A673 (cell line): ENCODE results near the gene INAVA. TPM values are rescaled to one million over a fixed set of nuclear protein-coding genes. Genes with fewer than 3 reads are reported as not detected.

ENCODE experiments used
- BruUV-seq: library from RNA; stranded (reverse); fragments of 400-500 nt; replicated peaks from 2 replicates; lab custom pipeline; 2021; lab: Mats Ljungman, UMichigan
- CTCF ChIA-PET: fragments of 300-600 bp; sonication (Branson Sonifier 250); formaldehyde crosslinking; loops from one replicate; lab custom pipeline; 2022; ENCODE audit warnings: antibody characterized with exemption; lab: Charles Lee
- POLR2A ChIA-PET: fragments of 300-600 bp; sonication (Branson Sonifier 250); formaldehyde crosslinking; loops from one replicate; lab custom pipeline; 2022; ENCODE audit warnings: antibody characterized with exemption; ENCODE audit not compliant: low non-redundant PET; lab: Charles Lee
- DNase-seq: peaks from one replicate; pipeline ENCODE4 v3.0.0-alpha.2; 2015; ENCODE audit warnings: low spot score
- H3K27ac ChIP-seq: fragments of 200-600 bp; sonication (generic); 2 replicates; pipeline ENCODE4 v1.5.1; 2016; ENCODE audit warnings: mixed run types, low read depth, mild to moderate bottlenecking, mixed read lengths, antibody characterized with exemption, low read length; ENCODE audit not compliant: poor library complexity, severe bottlenecking
- H3K27me3 ChIP-seq: fragments of 200-600 bp; sonication (generic); replicated peaks from 2 replicates; pipeline ENCODE4 v1.6.1; 2017; ENCODE audit warnings: mixed run types, low read depth, mild to moderate bottlenecking, mixed read lengths, antibody characterized with exemption, low read length; ENCODE audit not compliant: insufficient read depth, poor library complexity
- H3K36me3 ChIP-seq: fragments of 200-600 bp; sonication (generic); 2 replicates; pipeline ENCODE4 v1.6.1; 2016; ENCODE audit warnings: mixed run types, mild to moderate bottlenecking, mixed read lengths, antibody characterized with exemption, low read length; ENCODE audit not compliant: insufficient read depth, poor library complexity, severe bottlenecking
- H3K4me1 ChIP-seq: fragments of 200-600 bp; sonication (generic); 2 replicates; pipeline ENCODE4 v1.6.1; 2017; ENCODE audit warnings: mixed run types, mild to moderate bottlenecking, mixed read lengths, antibody characterized with exemption, low read length; ENCODE audit not compliant: insufficient read depth, poor library complexity, severe bottlenecking
- H3K4me3 ChIP-seq: fragments of 200-600 bp; sonication (generic); 2 replicates; pipeline ENCODE4 v1.5.1; 2016; ENCODE audit warnings: low read depth, mixed run types, mild to moderate bottlenecking, mixed read lengths, low read length; ENCODE audit not compliant: poor library complexity, severe bottlenecking
- H3K9me3 ChIP-seq: fragments of 200-600 bp; sonication (generic); 2 replicates; pipeline ENCODE4 v1.6.1; 2016; ENCODE audit warnings: mixed run types, low read depth, mild to moderate bottlenecking, mixed read lengths, antibody characterized with exemption, low read length; ENCODE audit not compliant: poor library complexity, severe bottlenecking
- EZH2 ChIP-seq: fragments of 200-600 bp; sonication (generic); IDR thresholded peaks from 2 replicates; pipeline ENCODE4 v1.6.1; 2017; ENCODE audit warnings: borderline replicate concordance, low read depth, mild to moderate bottlenecking, mixed read lengths, antibody characterized with exemption, low read length; ENCODE audit not compliant: poor library complexity, severe bottlenecking
- intact Hi-C: fragments of 100-400 bp; cut with micrococcal nuclease; formaldehyde crosslinking; loops from one replicate; pipeline ENCODE4 v1.10.0; 2022; ENCODE audit not compliant: unreplicated experiment
- total RNA-seq: library from RNA; stranded (reverse); gene quantifications from 2 replicates; pipeline ENCODE4 v1.2.3, GENCODE V29; 2021
- TF ChIP-seq, protein P1 (sequence below): fragments of 300-800, 200-600 bp; sonication (generic); conservative IDR thresholded peaks from 2 replicates; pipeline ENCODE4 v1.5.1; 2017; ENCODE audit warnings: low read depth, mild to moderate bottlenecking, antibody characterized with exemption, low read length, moderate library complexity, mixed read lengths

INAVA gene
- total RNA-seq, 1 experiment from 2014 or later, result 0.45 TPM

DNA sequence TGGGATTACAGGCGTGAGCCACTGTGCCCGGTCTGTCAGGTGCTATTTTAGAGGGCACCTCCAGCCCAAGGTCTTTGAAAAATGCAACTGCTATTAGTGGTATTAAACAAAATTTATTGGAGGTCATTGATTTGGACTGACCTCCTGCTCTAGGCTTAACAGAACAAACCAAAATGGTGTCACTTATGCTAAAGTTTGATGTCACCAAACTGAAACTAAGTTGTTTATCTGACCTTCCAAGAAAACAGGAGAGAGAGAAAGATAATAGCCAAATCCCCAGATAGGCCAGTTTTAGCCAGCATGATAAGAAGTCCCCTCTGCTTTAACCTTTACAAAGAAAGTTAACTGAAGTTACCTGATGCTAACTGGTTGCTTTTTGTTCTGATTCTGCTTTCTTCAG lies 8.1 kb upstream of the INAVA start:
- no peaks in the 10 kb centered on the region for H3K4me1 ChIP-seq
- ChIA-PET CTCF (no interaction called here), POLR2A (no interaction called here)
- H3K4me3 ChIP-seq, result no peak overlapping the region
- peaks cover 8% of the 10 kb centered on the region for H3K27me3 ChIP-seq
- H3K27ac ChIP-seq, result no peak overlapping the region
- no peak for DNase-seq
- H3K36me3 ChIP-seq, result no peaks in the 10 kb centered on the region
- TF ChIP-seq EZH2, result no peak
- BruUV-seq, result no TSS peak
- no peaks in the 10 kb centered on the region for H3K9me3 ChIP-seq
- intact Hi-C loops, result no loop called here

DNA sequence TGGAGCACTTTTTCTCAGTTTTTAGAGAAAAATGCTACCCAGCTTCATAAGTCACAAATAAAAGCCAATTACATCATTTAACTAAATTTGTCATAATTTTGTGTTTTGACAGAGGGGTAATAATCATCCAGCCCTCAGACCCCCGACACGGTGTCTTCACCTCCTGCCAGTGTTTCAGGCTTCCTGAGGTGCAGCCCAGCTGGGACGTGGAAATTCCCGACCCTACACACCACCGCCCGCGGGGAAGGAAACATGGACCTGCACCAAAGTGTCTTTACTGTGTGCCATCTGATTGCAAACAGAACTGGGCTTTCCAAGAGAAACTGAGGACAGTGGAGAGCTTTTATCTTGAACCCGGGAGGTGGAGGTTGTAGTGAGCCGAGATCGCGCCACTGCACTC lies 7.7 kb upstream of the INAVA start:
- BruUV-seq, result no TSS peak
- CTCF ChIA-PET, result no interaction called here
- H3K36me3 ChIP-seq, result no peaks in the 10 kb centered on the region
- H3K9me3 ChIP-seq, result no peaks in the 10 kb centered on the region
- TF ChIP-seq, protein P1, sequence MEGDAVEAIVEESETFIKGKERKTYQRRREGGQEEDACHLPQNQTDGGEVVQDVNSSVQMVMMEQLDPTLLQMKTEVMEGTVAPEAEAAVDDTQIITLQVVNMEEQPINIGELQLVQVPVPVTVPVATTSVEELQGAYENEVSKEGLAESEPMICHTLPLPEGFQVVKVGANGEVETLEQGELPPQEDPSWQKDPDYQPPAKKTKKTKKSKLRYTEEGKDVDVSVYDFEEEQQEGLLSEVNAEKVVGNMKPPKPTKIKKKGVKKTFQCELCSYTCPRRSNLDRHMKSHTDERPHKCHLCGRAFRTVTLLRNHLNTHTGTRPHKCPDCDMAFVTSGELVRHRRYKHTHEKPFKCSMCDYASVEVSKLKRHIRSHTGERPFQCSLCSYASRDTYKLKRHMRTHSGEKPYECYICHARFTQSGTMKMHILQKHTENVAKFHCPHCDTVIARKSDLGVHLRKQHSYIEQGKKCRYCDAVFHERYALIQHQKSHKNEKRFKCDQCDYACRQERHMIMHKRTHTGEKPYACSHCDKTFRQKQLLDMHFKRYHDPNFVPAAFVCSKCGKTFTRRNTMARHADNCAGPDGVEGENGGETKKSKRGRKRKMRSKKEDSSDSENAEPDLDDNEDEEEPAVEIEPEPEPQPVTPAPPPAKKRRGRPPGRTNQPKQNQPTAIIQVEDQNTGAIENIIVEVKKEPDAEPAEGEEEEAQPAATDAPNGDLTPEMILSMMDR, result no peak
- no peak for TF ChIP-seq EZH2
- POLR2A ChIA-PET, result no interaction called here
- peaks cover 10% of the 10 kb centered on the region for H3K27me3 ChIP-seq
- no peak overlapping the region for H3K4me3 ChIP-seq
- DNase-seq, result no peak
- no peak overlapping the region for H3K27ac ChIP-seq
- intact Hi-C loops, result no loop called here
- H3K4me1 ChIP-seq, result no peaks in the 10 kb centered on the region

DNA sequence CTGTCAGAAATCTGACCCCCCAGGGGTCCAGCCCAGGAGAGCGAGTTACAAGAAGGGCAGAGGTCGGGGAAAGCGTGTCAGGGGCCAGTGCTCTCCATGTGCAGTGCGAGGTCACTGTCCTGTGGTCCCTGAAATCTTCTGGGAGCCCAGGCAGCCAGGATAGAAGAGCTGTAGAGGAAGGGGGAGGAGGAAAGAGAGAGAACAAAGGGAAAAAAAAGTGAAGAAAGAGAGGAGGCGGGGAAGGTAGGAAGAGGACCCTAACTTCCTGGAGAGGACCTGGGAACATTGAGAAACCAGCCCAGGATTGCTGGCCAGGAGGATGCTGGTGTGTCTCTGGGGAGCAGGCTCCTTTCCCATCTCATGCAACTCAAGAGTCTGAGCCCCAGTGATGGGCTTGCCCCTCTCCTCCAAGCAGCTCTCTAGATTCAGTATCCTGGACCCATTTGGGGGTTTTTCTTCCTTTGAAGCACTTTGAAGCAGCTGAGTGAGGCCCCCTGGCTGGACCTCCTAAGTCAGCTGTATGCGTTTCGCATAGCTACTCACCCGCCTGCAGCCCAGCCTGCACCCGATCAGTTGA lies 6.8 kb upstream of the INAVA start:
- POLR2A ChIA-PET, result no interaction called here

More for the DNA sequence above, 6.8 kb upstream of the INAVA start:
- peaks cover 10% of the 10 kb centered on the region for H3K27me3 ChIP-seq
- no TSS peak for BruUV-seq
- no peak overlapping the region for H3K4me3 ChIP-seq
- DNase-seq, result no peak
- H3K9me3 ChIP-seq, result no peaks in the 10 kb centered on the region
- intact Hi-C loops, result no loop called here
- H3K36me3 ChIP-seq, result no peaks in the 10 kb centered on the region
- CTCF ChIA-PET, result no interaction called here
- H3K27ac ChIP-seq, result no peak overlapping the region
- TF ChIP-seq, protein P1, result no peak
- TF ChIP-seq EZH2, result no peak
- no peaks in the 10 kb centered on the region for H3K4me1 ChIP-seq
